ENCODE measurements around the gene TAC4. TPM values are rescaled to one million over a fixed set of nuclear protein-coding genes. Genes with fewer than 3 reads are reported as not detected.
A peak's percentile ranks its signal among the peaks of the same experiment; 100 is the strongest.

The TAC4 gene
- total RNA-seq, 1 donor from 2014 or later, result not detected

- no peak for DNase-seq (ENCODE audit: low read depth)
These were observed 25.0 kb upstream of the TAC4 start for GRCh38 chr17:49872754-49873377.

- DNase-seq (ENCODE audit: low read depth), result no peak
These were observed 23.3 kb upstream of the TAC4 start for GRCh38 chr17:49871211-49871610.

- no peak for DNase-seq (ENCODE audit: low read depth)
These were observed 22.4 kb upstream of the TAC4 start for GRCh38 chr17:49870298-49870697.

GRCh38 chr17:49869038-49869374 is 21.1 kb upstream of the TAC4 start:
- no peak for DNase-seq (ENCODE audit: low read depth)

- DNase-seq (ENCODE audit: low read depth), result no peak
These were observed 19.1 kb upstream of the TAC4 start for GRCh38 chr17:49866882-49867413.

DNA sequence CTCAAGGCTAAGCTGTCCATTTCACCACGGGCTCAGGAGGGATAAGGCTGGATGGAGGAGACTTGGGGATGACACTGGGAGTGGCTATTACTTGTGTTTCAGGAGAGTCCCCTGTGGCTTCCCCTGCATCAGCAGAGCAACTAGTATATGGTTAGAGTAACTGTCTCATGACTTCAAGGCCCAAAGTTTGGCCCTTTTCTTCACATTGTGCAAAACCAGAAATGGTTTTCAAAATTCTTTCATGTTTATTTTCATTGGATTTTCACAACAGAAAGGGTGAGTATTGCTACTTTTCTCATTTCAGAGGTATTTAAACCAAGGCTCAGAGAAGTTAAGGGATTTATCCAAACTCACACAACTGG is 18.1 kb upstream of the TAC4 start:
- DNase-seq (ENCODE audit: low read depth), result no peak

- DNase-seq (ENCODE audit: low read depth), result no peak
These were observed 15.0 kb upstream of the TAC4 start for GRCh38 chr17:49862781-49863331.

- DNase-seq (ENCODE audit: low read depth), result peak; percentile 38
These were observed 13.4 kb upstream of the TAC4 start for GRCh38 chr17:49861150-49861884.

DNA sequence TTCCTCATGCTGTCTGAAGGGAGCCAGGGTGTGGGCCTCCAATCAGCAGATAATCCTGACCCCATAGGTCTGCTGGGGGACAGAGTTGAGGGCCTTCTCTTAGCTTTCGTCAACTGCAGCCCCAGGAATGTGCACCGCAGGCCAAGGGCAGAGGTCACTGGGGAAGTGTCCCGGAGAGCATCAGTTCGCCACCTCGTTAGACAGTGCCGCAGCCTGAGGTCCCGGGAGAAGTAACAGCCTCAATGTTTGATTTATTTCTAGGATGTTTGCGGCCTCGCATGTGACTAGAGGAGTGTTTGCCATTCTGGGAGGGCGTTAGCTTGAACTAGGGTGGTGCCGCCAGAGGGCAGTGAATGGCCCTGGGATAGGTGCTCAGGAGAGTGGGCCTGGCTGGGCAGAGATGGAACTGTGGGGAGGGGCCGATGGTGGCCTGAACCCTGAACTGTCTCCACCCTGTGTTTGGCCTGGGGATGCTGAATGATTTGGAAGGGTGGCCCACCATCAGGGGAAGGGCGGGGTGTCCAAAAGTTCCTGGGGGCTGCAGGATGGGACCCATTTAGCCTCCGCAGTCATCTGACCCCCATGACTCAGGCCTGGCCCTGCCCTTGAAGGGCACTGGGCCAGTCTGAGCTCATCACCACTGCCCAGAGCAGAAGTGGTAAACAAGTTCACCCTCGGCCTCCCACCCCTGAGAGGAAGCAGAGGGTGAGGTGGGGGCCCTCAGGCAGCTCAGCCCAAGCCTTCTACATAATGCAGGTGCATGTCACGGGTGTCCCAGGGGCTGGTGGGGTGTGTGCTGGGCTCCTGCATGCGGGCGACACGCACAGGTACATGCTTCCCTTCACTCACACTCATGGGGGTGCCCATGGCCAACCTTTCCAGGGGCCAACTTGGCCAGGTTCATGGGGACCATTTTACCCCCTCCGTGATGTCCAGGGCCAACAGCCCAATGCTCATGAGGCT is 12.4 kb upstream of the TAC4 start:
- no peak for DNase-seq (ENCODE audit: low read depth)

- no peak for DNase-seq (ENCODE audit: low read depth)
These were observed 10.9 kb upstream of the TAC4 start for GRCh38 chr17:49858796-49859195.

GRCh38 chr17:49854126-49854525 is 6.3 kb upstream of the TAC4 start:
- no peak for DNase-seq (ENCODE audit: low read depth)

DNA sequence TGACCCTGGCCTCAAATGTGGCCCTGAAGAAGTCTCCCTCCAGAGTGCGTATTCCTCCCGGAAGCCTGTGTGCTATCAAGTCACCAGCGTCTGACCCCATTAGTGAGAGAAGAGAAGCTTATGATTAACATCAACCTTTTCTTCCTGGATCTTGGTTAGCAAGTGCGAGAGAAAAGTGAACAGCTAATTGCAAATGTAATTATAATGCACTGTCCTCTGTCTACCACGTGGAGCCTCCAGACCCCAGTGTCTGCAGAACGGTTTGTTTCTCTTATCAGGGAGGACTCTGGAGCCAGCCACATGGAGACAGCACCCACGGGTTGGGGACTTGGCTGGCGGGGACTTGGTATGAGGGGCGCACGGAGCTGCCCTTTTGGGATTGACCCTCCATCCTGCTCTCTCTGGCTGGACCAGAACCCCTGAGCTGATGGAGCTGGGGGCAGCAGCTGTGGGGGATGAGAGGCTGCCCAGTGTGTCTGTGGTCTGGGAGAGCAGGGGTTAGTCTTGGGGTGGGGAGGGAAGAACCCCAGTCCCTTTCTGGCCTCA is 5.7 kb upstream of the TAC4 start:
- no peak for DNase-seq (ENCODE audit: low read depth)

- DNase-seq (ENCODE audit: low read depth), result peak; percentile 41
These were observed 3.8 kb upstream of the TAC4 start for GRCh38 chr17:49851387-49852291.

DNA sequence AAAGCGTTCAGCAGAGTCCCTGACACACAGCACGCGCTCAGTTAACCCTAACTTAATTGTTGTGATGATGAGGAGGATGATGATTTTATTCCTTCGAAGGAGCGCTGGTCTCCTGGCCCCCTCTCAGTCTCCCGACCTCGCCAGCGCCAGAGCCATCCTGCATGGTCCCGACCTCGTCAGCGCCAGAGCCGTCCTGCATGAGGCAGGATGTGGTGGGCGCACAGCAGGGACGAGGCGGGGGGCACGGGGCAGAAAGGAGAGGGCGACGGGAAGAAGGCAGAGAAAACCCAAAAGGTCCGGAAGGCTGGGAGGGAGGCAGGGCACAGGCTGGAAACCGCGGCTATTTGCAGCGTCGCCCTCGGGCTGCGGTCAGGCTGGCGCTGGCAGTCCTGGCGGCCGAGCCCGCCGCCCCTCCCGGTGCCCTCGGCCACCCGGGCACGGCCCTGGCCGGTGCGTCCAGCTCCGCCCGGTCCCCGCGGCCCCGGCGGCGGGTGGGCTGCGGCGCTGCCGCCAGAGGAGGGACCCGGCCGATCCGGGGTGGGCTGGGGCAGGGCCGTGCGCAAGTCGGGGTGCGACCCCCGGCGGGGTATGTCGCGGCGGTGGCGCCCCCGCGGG is 3.0 kb upstream of the TAC4 start:
- DNase-seq (ENCODE audit: low read depth), result no peak

GRCh38 chr17:49850218-49850610 is 2.3 kb upstream of the TAC4 start:
- no peak for DNase-seq (ENCODE audit: low read depth)

DNA sequence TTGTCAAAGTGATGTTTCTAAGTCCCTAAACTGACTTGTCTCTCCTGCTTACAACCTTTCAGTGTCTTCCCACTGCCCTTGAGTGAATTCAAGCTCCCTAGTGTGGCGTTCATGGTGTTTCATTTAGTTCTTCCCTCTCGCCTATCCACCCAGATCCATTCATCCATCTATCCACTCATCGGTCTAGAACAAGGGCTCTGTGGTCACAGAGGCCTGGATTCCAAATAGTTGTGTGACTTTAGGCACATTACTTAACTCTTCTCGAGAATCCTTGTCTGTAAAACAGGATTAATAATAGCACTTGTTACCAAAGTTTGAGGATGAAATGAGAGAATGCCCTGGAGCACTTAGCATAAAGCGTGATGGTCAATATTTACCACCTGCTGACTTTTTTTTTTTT is 870 bp upstream of the TAC4 start:
- no peak for DNase-seq (ENCODE audit: low read depth)

DNA sequence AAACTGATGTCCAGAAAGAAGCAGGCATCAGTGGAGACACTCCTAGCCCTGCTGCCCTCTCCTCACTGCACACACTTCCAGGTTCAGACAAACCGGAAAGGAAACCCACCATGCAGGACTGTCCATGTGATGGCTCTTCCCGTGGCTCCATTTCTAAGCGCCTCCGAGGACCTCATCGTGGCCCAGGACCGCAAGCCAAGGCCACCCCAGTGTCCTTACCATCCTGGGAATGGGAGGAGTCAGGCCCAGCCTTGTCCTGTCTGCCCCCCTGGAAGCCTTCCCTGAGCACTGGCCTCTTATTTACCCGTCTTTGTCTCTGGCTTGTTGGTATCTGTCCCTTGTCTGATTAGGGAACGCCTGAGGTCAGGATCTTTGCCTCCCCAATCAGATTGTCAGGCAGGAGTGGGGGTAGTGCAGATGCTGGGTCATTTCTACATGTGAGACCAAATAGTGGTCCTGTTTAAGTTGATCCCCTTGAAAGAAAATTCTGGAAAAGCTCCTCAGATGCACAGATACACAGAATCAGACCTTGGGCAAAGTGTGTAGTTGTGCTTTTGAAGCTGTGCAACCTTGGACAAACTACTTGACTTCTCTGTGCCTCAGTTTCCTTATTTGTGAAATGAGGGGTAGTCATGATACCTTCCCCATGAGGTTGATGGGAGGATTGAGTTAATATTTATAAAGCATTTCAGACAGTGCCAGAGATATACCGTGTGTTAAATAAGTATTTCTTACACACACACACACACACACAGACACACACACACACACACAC is 744 bp downstream of the TAC4 start:
- DNase-seq (ENCODE audit: low read depth), result no peak

DNA sequence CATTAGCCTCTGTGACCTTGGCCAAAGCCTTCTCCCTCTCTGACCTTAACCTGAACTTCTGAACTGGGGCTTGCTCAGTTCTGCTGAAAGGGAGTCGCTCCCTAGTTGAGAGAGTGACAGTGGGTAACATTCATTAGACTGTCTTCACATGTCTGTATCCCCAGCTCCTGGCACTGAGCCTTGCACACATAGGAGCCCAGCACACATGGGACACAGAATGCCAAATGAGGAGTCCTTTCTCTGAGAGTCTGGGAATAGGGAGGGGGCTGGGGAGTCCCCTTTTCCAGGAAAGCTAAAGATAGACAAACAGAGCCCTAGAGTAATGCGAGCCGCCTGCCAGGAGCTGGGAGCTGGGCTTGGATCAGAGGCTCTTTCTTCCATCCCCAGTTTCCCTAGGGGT is 2.5 kb downstream of the TAC4 start:
- DNase-seq (ENCODE audit: low read depth), result no peak

- DNase-seq (ENCODE audit: low read depth), result no peak
These were observed 4.0 kb downstream of the TAC4 start for GRCh38 chr17:49843774-49844350.

Data from renal cortical epithelial cell (primary cell).